22Rv1 (cell line): ENCODE measurements around the gene ABCA1.

Experiments
- CTCF ChIP-seq: fragments of 450-650 bp; IDR thresholded peaks from 2 replicates; pipeline ENCODE4 v1.5.1; 2017; ENCODE audit warnings: mild to moderate bottlenecking
- ZFX ChIP-seq: fragments of 450-650 bp; IDR thresholded peaks from 2 replicates; pipeline ENCODE4 v1.6.1; 2017; ENCODE audit warnings: antibody characterized with exemption, borderline replicate concordance

GRCh38 chr9:104977580-104977979, 49.6 kb upstream of the ABCA1 start:
- TF ChIP-seq CTCF (no peak), ZFX (no peak)
